ENCODE data around the gene LPP. TPM values are rescaled to one million over a fixed set of nuclear protein-coding genes. Genes with fewer than 3 reads are reported as not detected.

Gene LPP
- total and polyA plus RNA-seq, 9 of the 15 experiments (the other 6 are each of a cell fraction or from before 2014, with no cell fraction given): 0.07 to 0.18 TPM; not detected in 7

- no peaks in the 10 kb centered on the region for H3K4me1 ChIP-seq (replicated peaks in 1 of 2; ENCODE audit: control insufficient read depth in 2 of 2, insufficient read depth in 2 of 2, low read length in 2 of 2)
- FAIRE-seq: no peak
- H2AFZ ChIP-seq (ENCODE audit: low read depth, low read length): no peak overlapping the region
Observed at GRCh38 chr3:188455748-188456147, 301.8 kb downstream of the LPP start.

More at GRCh38 chr3:188455748-188456147, 301.8 kb downstream of the LPP start:
- Histone ChIP-seq H3K9me1 (ENCODE audit: control insufficient read depth, insufficient read depth, low read length) (no peaks in the 10 kb centered on the region), H3K4me3 (no peak overlapping the region), H3K27me3 (ENCODE audit: control insufficient read depth in 2 of 2, insufficient read depth in 2 of 2, low read length in 2 of 2) (no peaks in the 10 kb centered on the region), H3K36me3 (ENCODE audit: control insufficient read depth, insufficient read depth, low read length) (no peaks in the 10 kb centered on the region), H3K9ac (ENCODE audit: insufficient read depth in 1 of 2, low read depth in 2 of 2, low read length in 2 of 2) (no peak overlapping the region), H4K20me1 (replicated peaks; ENCODE audit: control insufficient read depth, insufficient read depth, low read length) (no peaks in the 10 kb centered on the region), H3K27ac (ENCODE audit: extremely low read depth, low read depth, low read length) (no peak overlapping the region), H3K79me2 (ENCODE audit: control insufficient read depth, insufficient read depth, low read length) (no peaks in the 10 kb centered on the region), H3K9me3 (replicated peaks; ENCODE audit: control insufficient read depth, insufficient read depth, low read depth, low read length) (no peaks in the 10 kb centered on the region), H3K4me2 (ENCODE audit: insufficient read depth, low read length) (no peak overlapping the region)
- WGBS (ENCODE audit: insufficient coverage, low coverage, missing lambda C conversion rate): 2% methylated on average over 4 of the region's 4 CpGs
- POLR2A ChIA-PET: no interaction called here
- no TSS peak for BruUV-seq (replicated peaks)
- no peak for TF ChIP-seq SLC30A9 (CRISPR knock-in tag; IDR thresholded peaks at IDR 0.05)
- no peak for TF ChIP-seq RAD21 (CRISPR knock-in tag; conservative IDR thresholded peaks at IDR 0.05 in 1 of 2, IDR thresholded peaks at IDR 0.05 in 1 of 2)
- TF ChIP-seq MNT (conservative IDR thresholded peaks at IDR 0.05): no peak
- TF ChIP-seq FOXK2 (conservative IDR thresholded peaks at IDR 0.05 in 1 of 2, IDR thresholded peaks at IDR 0.05 in 1 of 2; ENCODE audit: low read depth in 2 of 2): no peak
- TF ChIP-seq HNRNPK (IDR thresholded peaks at IDR 0.05; ENCODE audit: low read depth, low read length, poor library complexity, severe bottlenecking): no peak
- no peak for TF ChIP-seq JUND (IDR thresholded peaks at IDR 0.05; ENCODE audit: borderline replicate concordance, low read depth, low read length)
- TF ChIP-seq JUND (tag; IDR thresholded peaks at IDR 0.05; ENCODE audit: borderline replicate concordance, low read depth, low read length): no peak
- TF ChIP-seq LEF1 (IDR thresholded peaks at IDR 0.05): no peak
- no peak for TF ChIP-seq CHD4 (IDR thresholded peaks at IDR 0.05; ENCODE audit: insufficient read depth, insufficient replicate concordance, low read depth, low read length, poor library complexity, severe bottlenecking)
- no peak for TF ChIP-seq SMAD1 (IDR thresholded peaks at IDR 0.05; ENCODE audit: low read depth, low read length, partially characterized antibody)
- TF ChIP-seq MEF2D (tag; conservative IDR thresholded peaks at IDR 0.05; ENCODE audit: low read depth): no peak
- TF ChIP-seq CREB3L1 (IDR thresholded peaks at IDR 0.05; ENCODE audit: borderline replicate concordance, low read depth): no peak
- TF ChIP-seq MTA2 (IDR thresholded peaks at IDR 0.05; ENCODE audit: low read depth): no peak
- no peak for TF ChIP-seq TBP (optimal IDR thresholded peaks at IDR 0.05; ENCODE audit: low read depth, low read length)
- no peak for TF ChIP-seq CSDE1 (IDR thresholded peaks at IDR 0.05)
- no peak for TF ChIP-seq TRIM28 (IDR thresholded peaks at IDR 0.05)
- DNase-seq (ENCODE audit: extremely low read depth in 1 of 4, low spot score in 3 of 4): no peak
- no peak for ATAC-seq
- intact Hi-C loops (cut with micrococcal nuclease): no loop called here
- CTCF ChIA-PET (ENCODE audit: low intra/inter-chr PET ratio): no interaction called here
- in situ Hi-C loops (cut with MboI): no loop called here

All from K562 (cell line).